ENCODE measurements around the gene CCDC142.

- no peak for TF ChIP-seq CTCF (IDR thresholded peaks at IDR 0.05)
- no peak for TF ChIP-seq EP300 (IDR thresholded peaks at IDR 0.05)
These were observed 18.4 kb downstream of the CCDC142 start for GRCh38 chr2:74464406-74464805.
